H9 (cell line): ENCODE results near the gene INCENP. TPM values are rescaled to one million over a fixed set of nuclear protein-coding genes. Genes with fewer than 3 reads are reported as not detected.

Experiments
- DNase-seq: peaks from one replicate; pipeline ENCODE4 v3.0.0-alpha.2; 2017
- H2AFZ ChIP-seq: one replicate; pipeline ENCODE4 v1.6.1; 2013; ENCODE audit warnings: mild to moderate bottlenecking, low read length, control low read depth, moderate library complexity
- H2AK5ac ChIP-seq: 2 replicates; pipeline ENCODE4 v1.6.1; 2013; ENCODE audit warnings: low read length, control low read depth, mixed read lengths; ENCODE audit not compliant: insufficient read length
- H2BK120ac ChIP-seq: one replicate; pipeline ENCODE4 v1.6.1; 2013; ENCODE audit warnings: low read depth, mild to moderate bottlenecking, low read length, control low read depth, inconsistent platforms; ENCODE audit not compliant: poor library complexity, severe bottlenecking
- H2BK12ac ChIP-seq: 2 replicates; pipeline ENCODE4 v1.6.1; 2013; ENCODE audit warnings: low read length, control low read depth, mixed read lengths, low read depth; ENCODE audit not compliant: insufficient read length
- H2BK15ac ChIP-seq: 2 replicates; pipeline ENCODE4 v1.6.1; 2013; ENCODE audit warnings: low read depth, low read length, control low read depth
- H2BK20ac ChIP-seq: one replicate; pipeline ENCODE4 v1.6.1; 2013; ENCODE audit warnings: low read depth, mild to moderate bottlenecking, low read length, control low read depth, inconsistent platforms; ENCODE audit not compliant: poor library complexity, severe bottlenecking
- H2BK5ac ChIP-seq: 2 replicates; pipeline ENCODE4 v1.6.1; 2013; ENCODE audit warnings: low read length, control low read depth, mixed read lengths; ENCODE audit not compliant: insufficient read length
- H3K14ac ChIP-seq: 2 replicates; pipeline ENCODE4 v1.6.1; 2013; ENCODE audit warnings: low read length, control low read depth; ENCODE audit not compliant: insufficient read depth
- H3K18ac ChIP-seq: 2 replicates; pipeline ENCODE4 v1.6.1; 2013; ENCODE audit warnings: low read depth, mild to moderate bottlenecking, mixed read lengths, low read length, control low read depth; ENCODE audit not compliant: insufficient read length
- H3K23ac ChIP-seq: 2 replicates; pipeline ENCODE4 v1.6.1; 2013; ENCODE audit warnings: low read length, control low read depth, mixed read lengths, low read depth; ENCODE audit not compliant: insufficient read length
- H3K23me2 ChIP-seq: 2 replicates; pipeline ENCODE4 v1.6.1; 2013; ENCODE audit warnings: low read depth, mild to moderate bottlenecking, mixed read lengths, low read length, control low read depth; ENCODE audit not compliant: insufficient read length, poor library complexity, severe bottlenecking
- H3K27ac ChIP-seq: 2 replicates; pipeline ENCODE4 v1.5.1; 2013; ENCODE audit warnings: low read length, control low read depth, mixed read lengths, low read depth; ENCODE audit not compliant: insufficient read length
- H3K27me3 ChIP-seq: 2 replicates; pipeline ENCODE4 v1.6.1; 2013; ENCODE audit warnings: low read length, control low read depth, inconsistent platforms; ENCODE audit not compliant: insufficient read depth
- H3K4ac ChIP-seq: 2 replicates; pipeline ENCODE4 v1.6.1; 2013; ENCODE audit warnings: low read depth, mild to moderate bottlenecking, control low read depth, inconsistent platforms, low read length, moderate library complexity
- H3K4me1 ChIP-seq: 2 replicates; pipeline ENCODE4 v1.6.1; 2013; ENCODE audit warnings: low read length, control low read depth, inconsistent platforms; ENCODE audit not compliant: insufficient read depth
- H3K4me2 ChIP-seq: 2 replicates; pipeline ENCODE4 v1.6.1; 2013; ENCODE audit warnings: low read length, control low read depth, mixed read lengths; ENCODE audit not compliant: insufficient read length, insufficient read depth
- H3K56ac ChIP-seq: 2 replicates; pipeline ENCODE4 v1.6.1; 2013; ENCODE audit warnings: low read depth, mild to moderate bottlenecking, mixed read lengths, low read length, control low read depth; ENCODE audit not compliant: insufficient read length
- H3K79me1 ChIP-seq: 2 replicates; pipeline ENCODE4 v1.6.1; 2013; ENCODE audit warnings: low read depth, mild to moderate bottlenecking, moderate library complexity, low read length, control low read depth, inconsistent platforms; ENCODE audit not compliant: insufficient read depth, poor library complexity, severe bottlenecking
- H3K79me2 ChIP-seq: 2 replicates; pipeline ENCODE4 v1.6.1; 2013; ENCODE audit warnings: low read length, control low read depth, inconsistent platforms; ENCODE audit not compliant: insufficient read depth
- H3K9ac ChIP-seq: 2 replicates; pipeline ENCODE4 v1.6.1; 2013; ENCODE audit warnings: low read length, control low read depth, mixed read lengths; ENCODE audit not compliant: insufficient read length; ENCODE audit errors: extremely low read depth
- H3K9me3 ChIP-seq: one replicate; pipeline ENCODE4 v1.6.1; 2013; ENCODE audit warnings: low read depth, low read length, inconsistent platforms; ENCODE audit not compliant: control insufficient read depth
- H3T11ph ChIP-seq: one replicate; pipeline ENCODE4 v1.6.1; 2013; ENCODE audit warnings: mild to moderate bottlenecking, low read length, control low read depth, inconsistent platforms
- H4K20me1 ChIP-seq: one replicate; pipeline ENCODE4 v1.6.1; 2013; ENCODE audit not compliant: control insufficient read depth, insufficient read length, insufficient read depth
- H4K5ac ChIP-seq: 2 replicates; pipeline ENCODE4 v1.6.1; 2013; ENCODE audit warnings: low read depth, mild to moderate bottlenecking, mixed read lengths, low read length, control low read depth; ENCODE audit not compliant: insufficient read length
- H4K8ac ChIP-seq: replicated peaks from 2 replicates; pipeline ENCODE4 v1.6.1; 2013; ENCODE audit warnings: low read length, control low read depth, mixed read lengths, low read depth; ENCODE audit not compliant: insufficient read length
- H4K91ac ChIP-seq: 2 replicates; pipeline ENCODE4 v1.6.1; 2013; ENCODE audit warnings: low read depth, mild to moderate bottlenecking, moderate library complexity, mixed read lengths, low read length, control low read depth; ENCODE audit not compliant: insufficient read length
- H3K27ac Mint-ChIP-seq, 3 experiments: 2 replicates in 2 of 3; 3 replicates in 1 of 3; pipeline ENCODE4 v1.8.0; 2020 to 2021; ENCODE audit warnings: mixed read lengths in 3 of 3, mild to moderate bottlenecking in 1 of 3, moderate library complexity in 1 of 3
- H3K27me3 Mint-ChIP-seq: 2 replicates; pipeline ENCODE4 v1.8.0; 2021; ENCODE audit warnings: low read depth, mild to moderate bottlenecking, moderate library complexity, mixed read lengths
- H3K36me3 Mint-ChIP-seq, 3 experiments: 2 replicates in 2 of 3; 3 replicates in 1 of 3; pipeline ENCODE4 v1.8.0; 2020 to 2021; ENCODE audit warnings: low read depth in 3 of 3, mixed read lengths in 3 of 3; ENCODE audit not compliant: insufficient read depth in 1 of 3
- H3K4me1 Mint-ChIP-seq, 2 experiments: 2 replicates each; pipeline ENCODE4 v1.8.0; 2020; ENCODE audit warnings: mixed read lengths in 2 of 2
- H3K4me3 Mint-ChIP-seq, 2 experiments: 2 replicates in 1 of 2; 3 replicates in 1 of 2; pipeline ENCODE4 v1.8.0; 2020 to 2021; ENCODE audit warnings: mild to moderate bottlenecking in 2 of 2, mixed read lengths in 2 of 2, moderate library complexity in 1 of 2
- H3K9me3 Mint-ChIP-seq, 2 experiments: 2 replicates in 1 of 2; 3 replicates in 1 of 2; pipeline ENCODE4 v1.8.0; 2020; ENCODE audit warnings: mild to moderate bottlenecking in 2 of 2, mixed read lengths in 2 of 2, moderate library complexity in 1 of 2
- WGBS: extraction: QIAGEN DNeasy Blood & Tissue Kit; methylation state at CpG from one replicate; pipeline ENCODE4 v1.1.7; 2013; ENCODE audit warnings: missing lambda C conversion rate, low lambda C conversion rate, mixed read lengths; ENCODE audit not compliant: insufficient read length; ENCODE audit errors: extremely low coverage; 5-methylcytosine and 5-hydroxymethylcytosine counted together
- total RNA-seq: library from RNA; stranded (reverse); gene quantifications from 2 replicates; pipeline ENCODE4 v1.2.1, GENCODE V29; 2021
- TF ChIP-seq, protein P1 (sequence below): fragments of 200-600 bp; sonication (generic); conservative IDR thresholded peaks from 3 replicates; pipeline ENCODE4 v1.8.0; 2021; ENCODE audit warnings: antibody characterized with exemption, mild to moderate bottlenecking

The INCENP gene
- total RNA-seq, 1 experiment from 2014 or later = 99.9 TPM

DNA sequence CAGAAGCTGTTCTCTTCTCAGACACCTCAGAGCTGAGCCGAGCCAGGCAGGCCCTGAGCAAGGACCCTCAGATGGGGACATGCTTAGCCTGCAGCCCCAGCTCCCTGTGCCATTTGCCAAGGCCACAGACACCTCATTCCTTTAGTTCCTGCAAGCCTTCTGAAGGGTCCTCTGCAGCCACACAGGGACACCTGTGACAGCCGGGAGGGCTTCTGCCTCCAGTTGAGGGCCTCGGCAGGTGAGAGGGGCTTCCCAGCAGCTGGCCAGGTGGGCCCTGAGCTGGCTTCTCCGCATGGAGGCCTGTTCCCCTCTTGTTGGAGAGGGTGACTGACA is 18.2 kb downstream of the INCENP start:
- H2BK20ac ChIP-seq = no peak overlapping the region
- no peak overlapping the region for H4K5ac ChIP-seq
- no peak overlapping the region for H3K14ac ChIP-seq
- no peak overlapping the region for H2BK12ac ChIP-seq
- TF ChIP-seq, protein P1, sequence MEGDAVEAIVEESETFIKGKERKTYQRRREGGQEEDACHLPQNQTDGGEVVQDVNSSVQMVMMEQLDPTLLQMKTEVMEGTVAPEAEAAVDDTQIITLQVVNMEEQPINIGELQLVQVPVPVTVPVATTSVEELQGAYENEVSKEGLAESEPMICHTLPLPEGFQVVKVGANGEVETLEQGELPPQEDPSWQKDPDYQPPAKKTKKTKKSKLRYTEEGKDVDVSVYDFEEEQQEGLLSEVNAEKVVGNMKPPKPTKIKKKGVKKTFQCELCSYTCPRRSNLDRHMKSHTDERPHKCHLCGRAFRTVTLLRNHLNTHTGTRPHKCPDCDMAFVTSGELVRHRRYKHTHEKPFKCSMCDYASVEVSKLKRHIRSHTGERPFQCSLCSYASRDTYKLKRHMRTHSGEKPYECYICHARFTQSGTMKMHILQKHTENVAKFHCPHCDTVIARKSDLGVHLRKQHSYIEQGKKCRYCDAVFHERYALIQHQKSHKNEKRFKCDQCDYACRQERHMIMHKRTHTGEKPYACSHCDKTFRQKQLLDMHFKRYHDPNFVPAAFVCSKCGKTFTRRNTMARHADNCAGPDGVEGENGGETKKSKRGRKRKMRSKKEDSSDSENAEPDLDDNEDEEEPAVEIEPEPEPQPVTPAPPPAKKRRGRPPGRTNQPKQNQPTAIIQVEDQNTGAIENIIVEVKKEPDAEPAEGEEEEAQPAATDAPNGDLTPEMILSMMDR = no peak
- peaks cover 3% of the 10 kb centered on the region for H3K79me1 ChIP-seq
- no peaks in the 10 kb centered on the region for H3K9me3 ChIP-seq
- no peak overlapping the region for H3K9ac ChIP-seq
- H3K4ac ChIP-seq = no peak overlapping the region
- no peak overlapping the region for H3T11ph ChIP-seq
- no peaks in the 10 kb centered on the region for H3K79me2 ChIP-seq
- no peak overlapping the region for H3K27ac ChIP-seq
- no peaks in the 10 kb centered on the region for H3K4me1 ChIP-seq
- DNase-seq = no peak
- no peaks in the 10 kb centered on the region for H3K27me3 ChIP-seq
- H3K4me2 ChIP-seq = no peak overlapping the region
- no peak overlapping the region for H2BK15ac ChIP-seq
- H3K27ac Mint-ChIP-seq = no peak overlapping the region
- H3K9me3 Mint-ChIP-seq = no peaks in the 10 kb centered on the region; a peak in 1 of 5 replicates
- no peak overlapping the region for H3K18ac ChIP-seq
- H3K23ac ChIP-seq = no peak overlapping the region
- H4K91ac ChIP-seq = no peak overlapping the region
- WGBS = no CpG with 5 or more reads among the region's 4 CpGs
- no peak overlapping the region for H2BK120ac ChIP-seq
- no peaks in the 10 kb centered on the region for H4K20me1 ChIP-seq
- no peaks in the 10 kb centered on the region for H3K23me2 ChIP-seq
- no peak overlapping the region for H2BK5ac ChIP-seq
- H2AK5ac ChIP-seq = no peak overlapping the region
- H3K4me1 Mint-ChIP-seq = no peaks in the 10 kb centered on the region
- H3K56ac ChIP-seq = no peak overlapping the region
- H3K36me3 Mint-ChIP-seq = peaks cover 35 to 94% (median 75%) of the 10 kb centered on the region in 3 experiments; a peak in 6 of 7 replicates
- H4K8ac ChIP-seq = no peak overlapping the region
- no peak overlapping the region for H2AFZ ChIP-seq
- no peaks in the 10 kb centered on the region for H3K27me3 Mint-ChIP-seq
- no peak overlapping the region for H3K4me3 Mint-ChIP-seq
